Epithelial cell of proximal tubule (primary cell): ENCODE data around the gene TMEFF2. TPM values are rescaled to one million over a fixed set of nuclear protein-coding genes. Genes with fewer than 3 reads are reported as not detected.

Experiments
- DNase-seq: peaks from one replicate; pipeline ENCODE4 v3.0.0-alpha.2; 2011; ENCODE audit warnings: low read depth
- H3K4me3 ChIP-seq: 2 replicates; pipeline ENCODE4 v1.5.1; 2011; ENCODE audit warnings: low read depth, mild to moderate bottlenecking, low read length
- CTCF ChIP-seq: conservative IDR thresholded peaks from 2 replicates; pipeline ENCODE4 v1.5.1; 2012; ENCODE audit warnings: low read depth, mild to moderate bottlenecking, low read length
- total RNA-seq: library from RNA; depleted of rRNA; stranded (reverse); fragments of >200 nt; gene quantifications from 2 replicates; pipeline ENCODE4 v1.2.3, GENCODE V29; 2015

TMEFF2 gene
- total RNA-seq, 1 donor from 2014 or later, result not detected

- no peak overlapping the region for H3K4me3 ChIP-seq
- DNase-seq, result no peak
- peak; percentile 17 for TF ChIP-seq CTCF
Observed at GRCh38 chr2:191947235-191947634, 247.5 kb downstream of the TMEFF2 start.

- no peak overlapping the region for H3K4me3 ChIP-seq
- no peak for TF ChIP-seq CTCF
- no peak for DNase-seq
Observed at GRCh38 chr2:191946471-191947182, 248.1 kb downstream of the TMEFF2 start.

- TF ChIP-seq CTCF, result no peak
- no peak overlapping the region for H3K4me3 ChIP-seq
- DNase-seq, result no peak
Observed at GRCh38 chr2:191945623-191946022, 249.1 kb downstream of the TMEFF2 start.

GRCh38 chr2:191942739-191943103 is 252.0 kb downstream of the TMEFF2 start:
- TF ChIP-seq CTCF, result no peak
- H3K4me3 ChIP-seq, result no peak overlapping the region
- no peak for DNase-seq

GRCh38 chr2:191942090-191942738 is 252.5 kb downstream of the TMEFF2 start:
- DNase-seq, result no peak
- TF ChIP-seq CTCF, result no peak
- H3K4me3 ChIP-seq, result no peak overlapping the region

GRCh38 chr2:191941376-191941929 is 253.3 kb downstream of the TMEFF2 start:
- no peak for DNase-seq
- TF ChIP-seq CTCF, result no peak

More at GRCh38 chr2:191941376-191941929, 253.3 kb downstream of the TMEFF2 start:
- H3K4me3 ChIP-seq, result no peak overlapping the region
